Inferior parietal cortex (tissue), 1 donor: ENCODE data around the gene NCR3LG1.

Source experiments
- DNase-seq: peaks from one replicate; pipeline ENCODE4 v3.0.0-alpha.2; 2016; ENCODE audit errors: extremely low spot score

The NCR3LG1 gene

DNA sequence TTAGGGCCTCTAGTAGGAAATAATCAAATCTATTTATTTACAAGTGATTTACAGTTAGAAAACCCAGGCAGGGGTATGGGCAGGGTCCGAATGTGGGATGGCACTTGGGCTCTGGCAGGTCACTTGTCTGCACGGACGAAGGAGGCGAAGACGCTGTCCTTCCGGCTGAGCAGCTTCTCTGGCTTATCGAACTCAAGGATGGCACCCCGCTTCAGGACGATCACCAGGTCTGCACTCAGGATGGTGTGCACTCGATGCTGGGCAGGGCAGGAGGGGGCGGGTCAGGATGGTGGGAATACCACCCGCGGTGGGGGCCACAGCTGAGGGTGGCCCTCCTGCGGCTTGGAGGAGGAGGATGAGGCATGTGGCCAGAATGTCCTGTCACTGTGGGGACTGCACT lies 41.3 kb downstream of the NCR3LG1 start:
- DNase-seq, result no peak

DNA sequence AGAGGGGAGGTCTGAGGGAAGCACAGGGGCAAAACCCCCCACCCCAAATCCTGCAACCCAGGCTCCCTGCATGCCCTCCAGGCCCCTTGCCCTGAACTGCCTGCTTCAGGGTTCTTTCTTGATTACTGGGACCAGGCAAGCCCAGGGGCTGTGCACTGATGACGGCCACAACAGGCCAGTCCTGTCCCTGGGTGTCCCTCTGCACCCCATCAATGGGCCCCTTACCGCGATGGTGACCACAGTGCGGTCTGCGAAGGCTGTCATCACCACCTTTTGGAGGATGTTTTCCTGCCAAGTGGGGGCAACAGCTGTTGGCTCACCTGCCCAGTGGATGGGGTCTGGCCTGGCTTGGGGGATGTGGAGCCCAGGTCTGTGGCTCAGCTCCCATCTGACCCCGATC lies 41.9 kb downstream of the NCR3LG1 start:
- no peak for DNase-seq

DNA sequence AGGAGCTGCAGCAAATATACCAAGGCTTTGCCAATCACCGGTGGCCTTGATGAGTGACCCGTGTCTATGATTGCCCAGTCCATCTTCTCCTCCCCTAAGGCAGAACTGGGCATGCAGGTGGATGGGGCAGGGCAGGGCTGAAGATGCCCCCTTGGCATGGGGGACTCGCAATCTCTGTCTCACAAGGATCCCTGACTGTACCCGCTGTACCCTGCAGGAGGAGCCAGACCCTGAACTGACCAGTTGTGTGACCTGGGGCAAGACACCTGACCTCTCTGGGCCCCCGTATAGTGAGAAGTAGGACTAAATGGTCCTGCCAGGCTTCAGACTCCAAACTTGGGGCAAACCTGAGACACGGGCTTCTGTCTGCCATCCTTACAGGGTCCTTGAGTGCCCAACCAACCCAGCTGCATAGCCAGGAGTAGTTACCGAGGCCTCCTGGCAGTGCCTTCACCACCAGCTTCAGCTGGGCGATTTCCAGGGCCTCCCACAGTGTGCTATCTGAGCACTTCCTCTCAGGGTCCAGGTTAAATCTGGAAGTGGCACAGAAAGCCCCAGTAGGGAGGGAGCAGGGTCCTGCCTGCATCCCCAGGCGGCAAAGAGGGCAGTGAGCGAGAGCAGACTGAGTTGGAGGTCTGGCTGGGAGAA lies 43.3 kb downstream of the NCR3LG1 start:
- DNase-seq, result no peak

DNA sequence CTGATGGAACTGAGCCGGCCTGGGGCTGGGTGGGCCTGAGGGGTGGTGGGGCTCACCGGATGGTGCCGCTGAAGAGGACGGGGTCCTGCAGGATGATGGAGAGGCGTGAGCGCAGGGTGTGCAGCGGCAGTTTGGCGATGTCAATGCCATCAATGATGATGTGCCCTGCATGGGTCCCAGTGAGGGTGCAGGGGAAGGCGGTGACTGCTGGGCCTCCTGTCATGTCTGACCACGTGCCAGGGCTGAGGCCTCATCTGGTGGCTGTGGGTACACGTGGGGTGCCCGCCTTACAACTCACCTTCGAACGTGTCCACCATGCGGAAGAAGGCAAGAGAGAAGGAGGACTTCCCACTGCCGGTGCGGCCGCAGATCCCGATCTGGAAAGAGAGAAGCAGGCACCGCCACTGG lies 44.0 kb downstream of the NCR3LG1 start:
- no peak for DNase-seq

DNA sequence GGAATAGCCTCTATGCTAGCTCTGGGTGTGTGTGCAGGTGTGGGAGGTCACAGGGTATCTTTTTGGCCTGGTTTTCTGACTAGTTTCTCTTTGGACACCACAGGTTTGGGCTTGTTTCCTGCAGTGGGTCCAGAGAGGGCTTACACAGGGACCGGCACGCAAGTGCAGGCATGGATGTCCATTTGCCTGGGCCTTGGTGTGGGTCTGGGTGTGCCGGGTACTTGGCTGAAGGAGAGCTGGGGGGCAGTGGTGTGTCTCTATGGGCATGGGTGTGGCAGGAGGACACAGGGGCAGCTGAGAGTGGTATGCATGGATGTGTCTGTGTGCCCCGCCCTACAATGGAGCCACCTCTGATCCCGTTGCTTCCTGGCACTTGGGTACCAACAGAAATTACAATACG lies 44.4 kb downstream of the NCR3LG1 start:
- DNase-seq, result no peak

GRCh38 chr11:17396598-17397310 lies 45.2 kb downstream of the NCR3LG1 start:
- no peak for DNase-seq

DNA sequence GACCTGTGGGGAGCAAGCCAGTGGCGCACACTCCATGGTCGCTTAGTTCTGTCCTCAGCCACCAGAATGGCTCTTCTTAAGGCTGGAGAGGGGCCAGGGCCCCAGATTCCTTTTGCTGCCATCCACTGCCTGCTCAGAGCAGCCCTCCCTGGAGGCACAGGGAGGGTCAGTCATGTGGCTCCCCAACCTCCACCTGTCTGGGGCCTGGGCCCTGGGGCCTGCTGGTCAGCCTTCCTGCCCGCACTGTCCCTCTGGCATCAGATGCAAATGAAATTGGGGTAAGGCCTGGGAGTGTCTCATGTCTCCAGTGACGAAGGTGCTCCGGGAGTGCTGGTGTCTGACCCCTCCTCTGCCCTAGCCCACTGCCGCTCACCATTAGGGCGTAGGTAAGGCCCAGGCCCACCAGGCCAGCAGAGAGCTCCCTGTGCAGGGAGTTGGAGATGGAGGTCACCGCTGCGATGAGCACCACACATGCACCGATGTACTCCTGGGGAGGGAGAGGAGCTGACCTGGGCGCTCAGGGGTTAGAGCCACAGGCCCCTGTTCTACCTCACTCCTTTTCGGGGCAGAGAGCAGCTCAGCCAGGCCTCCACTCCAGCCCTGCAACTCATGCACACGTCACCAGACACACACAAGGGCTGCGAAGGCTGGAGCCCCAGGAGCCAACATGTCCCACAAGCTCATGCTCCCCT lies 45.9 kb downstream of the NCR3LG1 start:
- DNase-seq, result no peak

DNA sequence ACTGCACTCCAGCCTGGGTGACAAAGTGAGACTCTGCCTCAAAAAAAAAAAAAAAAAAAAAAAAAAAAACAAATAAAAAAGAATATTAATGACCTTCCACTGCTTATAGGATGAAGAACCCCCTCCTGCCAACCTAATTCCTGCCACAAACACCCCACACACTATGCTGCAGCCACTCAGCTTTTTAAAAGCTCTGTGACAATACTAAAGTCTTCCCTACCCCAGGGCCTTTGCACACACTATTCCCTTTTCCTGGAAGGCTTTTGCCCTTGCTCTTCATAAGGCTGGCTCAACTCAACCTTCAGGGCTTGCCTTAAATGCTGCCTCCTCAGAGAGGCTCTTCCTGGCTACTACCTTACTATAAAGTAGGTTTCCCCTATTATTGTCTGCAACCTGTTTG lies 47.6 kb downstream of the NCR3LG1 start:
- DNase-seq, result no peak

GRCh38 chr11:17400048-17400775 lies 48.6 kb downstream of the NCR3LG1 start:
- DNase-seq, result no peak

DNA sequence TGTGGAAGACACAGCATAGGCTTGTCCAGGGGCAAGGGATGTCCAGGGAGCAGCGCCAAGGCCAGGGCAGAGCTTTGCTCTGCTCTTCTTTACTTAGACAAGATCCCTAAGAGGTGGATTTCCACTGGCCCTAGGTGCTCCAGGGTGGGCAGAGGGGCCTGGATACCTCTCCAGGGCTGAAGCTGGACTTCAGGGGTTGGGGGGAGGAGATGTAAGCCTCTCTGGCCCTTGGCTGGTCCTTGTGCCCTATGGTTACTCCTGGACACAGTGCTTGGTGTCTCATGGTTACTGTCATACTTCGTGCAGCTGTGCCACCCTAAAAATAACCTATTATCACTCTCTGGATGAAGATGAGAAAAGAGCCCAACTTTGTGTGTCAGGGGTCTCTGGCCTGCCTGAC lies 49.7 kb downstream of the NCR3LG1 start:
- DNase-seq, result no peak

- no peak for DNase-seq
Observed at GRCh38 chr11:17401841-17402240, 50.2 kb downstream of the NCR3LG1 start.

- no peak for DNase-seq
Observed at GRCh38 chr11:17402486-17402885, 50.9 kb downstream of the NCR3LG1 start.

GRCh38 chr11:17403980-17404759 lies 52.6 kb downstream of the NCR3LG1 start:
- DNase-seq, result no peak

DNA sequence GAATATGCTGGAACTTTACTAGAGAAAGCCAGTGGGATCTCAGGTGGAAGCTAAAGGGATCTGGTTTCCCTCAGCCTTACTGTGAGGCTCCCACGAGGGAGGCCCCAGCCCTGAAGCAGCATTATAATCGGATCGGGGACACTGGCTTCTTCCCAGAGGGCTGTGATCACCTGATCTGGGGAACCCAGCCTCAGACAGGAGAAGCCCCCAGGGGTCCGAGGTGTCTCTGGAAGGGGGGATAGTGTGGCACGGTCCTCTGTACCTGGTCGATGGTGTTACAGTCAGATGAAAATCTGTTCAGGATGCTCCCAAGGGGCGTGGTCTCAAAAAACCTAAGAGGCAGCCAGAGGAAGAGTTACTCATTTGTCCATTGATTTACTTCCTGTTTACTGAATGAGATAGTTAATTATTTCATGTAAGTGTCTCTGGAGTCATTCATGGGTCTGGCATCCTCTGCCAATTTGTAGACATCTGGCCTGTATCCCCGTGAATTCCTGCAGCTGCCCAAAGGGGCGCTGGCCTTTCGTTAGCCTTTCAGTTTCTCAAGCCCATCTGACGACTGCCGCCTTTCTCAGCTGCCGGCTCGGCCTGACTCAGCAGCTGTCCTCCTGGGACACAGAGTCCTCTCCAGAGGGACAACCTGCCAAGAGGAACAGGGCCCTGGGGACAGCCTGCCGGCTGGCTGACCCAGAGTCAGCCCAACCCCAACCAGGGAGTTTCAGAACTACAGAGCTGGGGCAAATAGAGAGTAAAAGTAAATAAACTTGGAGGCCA lies 53.8 kb downstream of the NCR3LG1 start:
- no peak for DNase-seq

DNA sequence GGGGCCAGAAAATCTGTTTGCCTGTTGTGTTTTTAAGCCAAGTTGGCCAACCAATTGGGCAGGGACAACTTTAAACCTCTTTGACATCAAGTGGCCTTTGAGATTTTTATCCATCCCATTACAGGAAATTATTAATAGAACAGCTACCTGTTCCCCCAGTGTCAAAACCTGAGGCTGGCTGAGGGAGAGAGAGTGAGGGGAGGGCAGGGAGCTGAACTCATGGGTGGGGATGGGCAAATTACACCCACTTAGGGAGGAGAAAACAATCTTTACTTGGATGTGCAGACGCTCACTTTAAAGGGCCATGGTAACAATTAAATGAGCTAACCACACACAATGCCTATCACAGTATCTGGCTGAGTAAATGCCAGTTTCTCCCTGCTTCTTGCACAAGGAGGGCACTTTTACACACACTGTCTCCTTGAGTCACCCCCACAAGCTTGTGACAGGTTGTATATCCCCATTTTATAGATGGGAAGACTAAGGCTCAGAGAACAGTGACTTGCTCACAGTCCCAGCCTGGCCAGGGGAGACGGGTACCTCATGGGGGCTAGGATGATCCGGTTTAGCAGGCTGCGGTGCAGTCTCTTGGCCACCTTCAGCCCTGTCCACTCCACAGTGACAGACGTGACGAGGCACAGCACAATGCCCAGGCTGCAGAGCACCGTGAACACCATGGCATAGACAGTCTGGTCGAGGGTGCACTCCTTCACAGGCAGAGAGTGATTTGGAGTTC lies 54.6 kb downstream of the NCR3LG1 start:
- DNase-seq, result no peak

GRCh38 chr11:17406818-17407149 lies 55.2 kb downstream of the NCR3LG1 start:
- DNase-seq, result no peak

GRCh38 chr11:17407575-17407974 lies 56.0 kb downstream of the NCR3LG1 start:
- no peak for DNase-seq

DNA sequence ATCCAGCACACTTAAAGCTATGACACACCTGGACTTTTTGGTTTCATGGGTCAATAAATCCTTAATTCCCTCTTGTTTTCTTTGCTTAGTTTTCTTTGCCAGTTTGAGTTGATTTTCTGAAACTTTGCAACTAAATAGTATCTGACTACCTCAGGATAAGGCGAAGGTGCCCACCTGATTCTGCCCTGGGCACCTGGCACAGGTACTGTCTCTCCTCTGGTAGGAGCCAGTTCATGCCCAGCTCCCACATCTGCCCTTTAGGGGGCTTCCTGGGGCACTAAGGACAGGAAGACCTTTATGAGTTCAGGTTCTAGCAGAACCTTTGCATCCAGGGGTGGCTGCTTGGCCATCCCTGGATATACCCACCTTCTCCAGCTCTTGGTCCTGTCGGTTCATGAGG lies 56.4 kb downstream of the NCR3LG1 start:
- no peak for DNase-seq

- no peak for DNase-seq
Observed at GRCh38 chr11:17408641-17409040, 57.0 kb downstream of the NCR3LG1 start.
